ENCODE data around the gene GADD45A.
"Not testable (repeated sequence)": the region's sequence is repeated elsewhere in the genome, so short reads cannot be mapped to it uniquely, and the experiment has no call there.

GADD45A gene

GRCh38 chr1:67685067-67685557, at the start of gene GADD45A:
TSS of gene GADD45A (plus strand) at chr1:67685201. CDS start at chr1:67685495, 294 bp downstream.
- DNase-seq: peak; percentile 96 to 97

- no peak for DNase-seq
Observed at GRCh38 chr1:67636146-67636545, 48.9 kb upstream of the GADD45A start.

GRCh38 chr1:67639361-67639760, 45.6 kb upstream of the GADD45A start:
- DNase-seq: no peak

- DNase-seq: no peak
Observed at GRCh38 chr1:67642629-67643028, 42.4 kb upstream of the GADD45A start.

- DNase-seq: no peak
Observed at GRCh38 chr1:67644566-67644965, 40.4 kb upstream of the GADD45A start.

- no peak for DNase-seq
Observed at GRCh38 chr1:67645495-67646144, 39.4 kb upstream of the GADD45A start.

GRCh38 chr1:67646145-67647035, 38.6 kb upstream of the GADD45A start:
- no peak for DNase-seq

- no peak for DNase-seq
Observed at GRCh38 chr1:67647036-67647798, 37.8 kb upstream of the GADD45A start.

GRCh38 chr1:67647814-67648358, 37.1 kb upstream of the GADD45A start:
- DNase-seq: no peak

- no peak for DNase-seq
Observed at GRCh38 chr1:67648582-67649326, 36.2 kb upstream of the GADD45A start.

GRCh38 chr1:67650061-67650460, 34.9 kb upstream of the GADD45A start:
- no peak for DNase-seq

GRCh38 chr1:67651031-67651430, 34.0 kb upstream of the GADD45A start:
- DNase-seq: no peak

- no peak for DNase-seq
Observed at GRCh38 chr1:67652800-67653199, 32.2 kb upstream of the GADD45A start.

- DNase-seq: no peak
Observed at GRCh38 chr1:67653304-67653703, 31.7 kb upstream of the GADD45A start.

- DNase-seq: no peak
Observed at GRCh38 chr1:67655581-67655980, 29.4 kb upstream of the GADD45A start.

- not testable (repeated sequence) for DNase-seq
Observed at GRCh38 chr1:67657152-67657551, 27.8 kb upstream of the GADD45A start.

- no peak for DNase-seq
Observed at GRCh38 chr1:67659229-67659628, 25.8 kb upstream of the GADD45A start.

GRCh38 chr1:67662884-67663283, 22.1 kb upstream of the GADD45A start:
- DNase-seq: no peak

- DNase-seq: no peak
Observed at GRCh38 chr1:67664048-67664447, 21.0 kb upstream of the GADD45A start.

GRCh38 chr1:67665307-67665706, 19.7 kb upstream of the GADD45A start:
- DNase-seq: not testable (repeated sequence)

- no peak for DNase-seq
Observed at GRCh38 chr1:67666636-67667035, 18.4 kb upstream of the GADD45A start.

GRCh38 chr1:67668660-67669059, 16.3 kb upstream of the GADD45A start:
- no peak for DNase-seq

All from CD4-positive, alpha-beta T cell treated with Interleukin-4 for 1 hour (primary cell).